Endothelial cell (in vitro differentiated cells): ENCODE results near the gene PRKCZ. TPM values are rescaled to one million over a fixed set of nuclear protein-coding genes. Genes with fewer than 3 reads are reported as not detected.

Experiments
- DNase-seq: peaks from one replicate; pipeline ENCODE4 v3.0.0; 2021; ENCODE audit warnings: low spot score
- H3K27ac Mint-ChIP-seq: one replicate; pipeline ENCODE4 v1.8.0; 2021; ENCODE audit warnings: mixed read lengths, inconsistent platforms; ENCODE audit not compliant: unreplicated experiment
- H3K27me3 Mint-ChIP-seq: one replicate; pipeline ENCODE4 v1.8.0; 2021; ENCODE audit warnings: mild to moderate bottlenecking, moderate library complexity, mixed read lengths, inconsistent platforms; ENCODE audit not compliant: unreplicated experiment
- H3K36me3 Mint-ChIP-seq: one replicate; pipeline ENCODE4 v1.8.0; 2021; ENCODE audit warnings: mild to moderate bottlenecking, low read depth, mixed read lengths, inconsistent platforms; ENCODE audit not compliant: unreplicated experiment
- H3K4me1 Mint-ChIP-seq: one replicate; pipeline ENCODE4 v1.8.0; 2021; ENCODE audit warnings: mild to moderate bottlenecking, mixed read lengths, inconsistent platforms; ENCODE audit not compliant: unreplicated experiment
- H3K4me3 Mint-ChIP-seq: one replicate; pipeline ENCODE4 v1.8.0; 2021; ENCODE audit warnings: mild to moderate bottlenecking, mixed read lengths, inconsistent platforms; ENCODE audit not compliant: unreplicated experiment
- H3K9me3 Mint-ChIP-seq: one replicate; pipeline ENCODE4 v1.8.0; 2021; ENCODE audit warnings: mixed read lengths, inconsistent platforms; ENCODE audit not compliant: unreplicated experiment
- CTCF ChIP-seq: fragments of 200-600 bp; sonication (generic); IDR thresholded peaks from one replicate; pipeline ENCODE4 v1.5.0; 2021; ENCODE audit warnings: antibody characterized with exemption; ENCODE audit not compliant: unreplicated experiment
- total RNA-seq: library from RNA; stranded (reverse); fragmentation: NEBNext Ultra II Directional; extraction: Animal tissue kit (Norgen Biotek cat#: 25700); gene quantifications from one replicate; pipeline ENCODE4 v1.2.1, GENCODE V29; 2021; ENCODE audit not compliant: unreplicated experiment

Gene PRKCZ
- total RNA-seq, 1 donor from 2014 or later, result 23.1 TPM

GRCh38 chr1:2098301-2098698 lies 48.1 kb downstream of the PRKCZ start:
- Mint-ChIP-seq H3K9me3 (no peaks in the 10 kb centered on the region), H3K4me3 (no peak overlapping the region), H3K27me3 (peaks cover 3% of the 10 kb centered on the region), H3K27ac (no peak overlapping the region), H3K4me1 (no peaks in the 10 kb centered on the region), H3K36me3 (peaks cover 9% of the 10 kb centered on the region)
- no peak for TF ChIP-seq CTCF
- DNase-seq, result no peak

GRCh38 chr1:2098839-2099785 lies 48.9 kb downstream of the PRKCZ start:
- H3K27me3 Mint-ChIP-seq, result peaks cover 5% of the 10 kb centered on the region
- H3K36me3 Mint-ChIP-seq, result peaks cover 9% of the 10 kb centered on the region
- TF ChIP-seq CTCF, result no peak
- DNase-seq, result no peak
- H3K9me3 Mint-ChIP-seq, result no peaks in the 10 kb centered on the region
- peak overlapping the region; percentile 36 for H3K27ac Mint-ChIP-seq
- peak overlapping the region; percentile 74 for H3K4me3 Mint-ChIP-seq
- H3K4me1 Mint-ChIP-seq, result no peaks in the 10 kb centered on the region

- no peak for TF ChIP-seq CTCF
- peaks cover 9% of the 10 kb centered on the region for H3K36me3 Mint-ChIP-seq
These were observed 49.9 kb downstream of the PRKCZ start for GRCh38 chr1:2099886-2100779.

GRCh38 chr1:2100780-2101108 lies 50.5 kb downstream of the PRKCZ start:
- Mint-ChIP-seq H3K4me1 (no peaks in the 10 kb centered on the region), H3K36me3 (peaks cover 9% of the 10 kb centered on the region), H3K27ac (no peak overlapping the region), H3K27me3 (peaks cover 4% of the 10 kb centered on the region), H3K4me3 (no peak overlapping the region), H3K9me3 (no peaks in the 10 kb centered on the region)
- no peak for DNase-seq
- no peak for TF ChIP-seq CTCF

More at GRCh38 chr1:2099886-2100779, 49.9 kb downstream of the PRKCZ start:
- Mint-ChIP-seq H3K27me3 (peaks cover 4% of the 10 kb centered on the region), H3K27ac (no peak overlapping the region), H3K9me3 (no peaks in the 10 kb centered on the region), H3K4me3 (no peak overlapping the region), H3K4me1 (no peaks in the 10 kb centered on the region)
- DNase-seq, result no peak
